SK-N-SH (cell line): Measurements from ENCODE around the gene CENPX. TPM values are rescaled to one million over a fixed set of nuclear protein-coding genes. Genes with fewer than 3 reads are reported as not detected.
A peak's percentile ranks its signal among the peaks of the same experiment; 100 is the strongest.

Experiments
- CTCF ChIA-PET: fragments of 300-600, 350-600 bp; formaldehyde crosslinking; extraction: SDS; loops from one replicate; lab custom pipeline; 2021; lab: Yijun Ruan, JAX
- POLR2A ChIA-PET: fragments of 350-600 bp; sonication (Branson Sonifier 250); formaldehyde crosslinking; extraction: SDS; loops from one replicate; lab custom pipeline; 2020; ENCODE audit warnings: antibody characterized with exemption, inconsistent platforms; lab: Yijun Ruan, JAX
- DNase-seq: peaks from one replicate; pipeline ENCODE4 v3.0.0; 2012
- H2AFZ ChIP-seq: fragments of 200-600 bp; sonication (generic); 2 replicates; pipeline ENCODE4 v1.8.1; 2016; ENCODE audit warnings: antibody characterized with exemption, mild to moderate bottlenecking, low read depth
- H3F3A ChIP-seq: fragments of 200-600 bp; sonication (generic); replicated peaks from 2 replicates; pipeline ENCODE3; 2016; ENCODE audit warnings: antibody characterized with exemption, mild to moderate bottlenecking; ENCODE audit not compliant: insufficient read depth
- H3K27ac ChIP-seq, 2 experiments: fragments of 200-500 bp in 1 of 2; fragments of 200-600 bp in 1 of 2; sonication (Bioruptor generic) in 1 of 2; sonication (generic), shearing (Covaris generic) in 1 of 2; 2 replicates each; pipeline versions ENCODE4 v1.5.1 to v1.6.1; 2014 to 2016; ENCODE audit warnings: low read depth in 2 of 2, inconsistent platforms in 1 of 2, low read length in 1 of 2, mild to moderate bottlenecking in 1 of 2, mixed read lengths in 1 of 2
- H3K27me3 ChIP-seq: fragments of 200-600 bp; sonication (generic), shearing (Covaris generic); 2 replicates; pipeline ENCODE4 v1.6.1; 2016; ENCODE audit warnings: mixed run types; ENCODE audit not compliant: insufficient read depth
- H3K36me3 ChIP-seq, 2 experiments: fragments of 200-500 bp in 1 of 2; fragments of 200-600 bp in 1 of 2; sonication (Bioruptor generic) in 1 of 2; sonication (generic) in 1 of 2; replicated peaks in 1 of 2; 2 replicates each; pipeline versions ENCODE3 to v1.5.1; 2014 to 2016; ENCODE audit warnings: low read length in 1 of 2, mild to moderate bottlenecking in 1 of 2; ENCODE audit not compliant: insufficient read depth in 2 of 2, control insufficient read depth in 1 of 2
- H3K4me1 ChIP-seq, 2 experiments: fragments of 200-500 bp in 1 of 2; fragments of 200-600 bp in 1 of 2; sonication (Bioruptor generic) in 1 of 2; sonication (generic), shearing (Covaris generic) in 1 of 2; 2 replicates each; pipeline versions ENCODE4 v1.5.1 to v1.6.1; 2014 to 2016; ENCODE audit warnings: low read depth in 1 of 2, low read length in 1 of 2, mixed run types in 1 of 2; ENCODE audit not compliant: insufficient read depth in 2 of 2, control insufficient read depth in 1 of 2
- H3K4me2 ChIP-seq: fragments of 200-600 bp; sonication (generic), shearing (Covaris generic); 2 replicates; pipeline ENCODE4 v1.6.1; 2017; ENCODE audit warnings: mixed run types
- H3K4me3 ChIP-seq, 2 experiments: fragments of 200-500 bp in 1 of 2; fragments of 200-600 bp in 1 of 2; sonication (Bioruptor generic) in 1 of 2; sonication (generic), shearing (Covaris generic) in 1 of 2; 2 replicates each; pipeline versions ENCODE4 v1.5.1 to v1.8.1; 2014 to 2016; ENCODE audit warnings: low read depth in 2 of 2, inconsistent platforms in 1 of 2, low read length in 1 of 2, mild to moderate bottlenecking in 1 of 2, mixed read lengths in 1 of 2, moderate library complexity in 1 of 2
- H3K79me2 ChIP-seq: fragments of 200-600 bp; sonication (generic); 2 replicates; pipeline ENCODE4 v1.8.1; 2017; ENCODE audit warnings: mild to moderate bottlenecking; ENCODE audit not compliant: insufficient read depth
- H3K9ac ChIP-seq: fragments of 200-600 bp; sonication (generic); 2 replicates; pipeline ENCODE4 v1.6.1; 2017; ENCODE audit warnings: mixed run types
- H3K9me2 ChIP-seq: fragments of 200-600 bp; sonication (generic); 2 replicates; pipeline ENCODE4 v1.6.1; 2017; ENCODE audit warnings: mixed run types
- H3K9me3 ChIP-seq: fragments of 200-600 bp; sonication (generic); 2 replicates; pipeline ENCODE4 v1.6.1; 2017; ENCODE audit warnings: mixed run types, mild to moderate bottlenecking, moderate library complexity
- H4K20me1 ChIP-seq: fragments of 200-600 bp; sonication (generic); 2 replicates; pipeline ENCODE4 v1.6.1; 2017; ENCODE audit warnings: mild to moderate bottlenecking, mixed run types; ENCODE audit not compliant: insufficient read depth
- EP300 ChIP-seq, 2 experiments: IDR thresholded peaks; 2 replicates each; pipeline versions ENCODE4 v1.4.0 to v1.6.1; 2012; ENCODE audit warnings: borderline replicate concordance in 1 of 2, low read depth in 1 of 2, low read length in 1 of 2
- IRF3 ChIP-seq: fragments of 150-350 bp; IDR thresholded peaks from 2 replicates; pipeline ENCODE4 v1.6.1; 2016; ENCODE audit warnings: mild to moderate bottlenecking, low read depth, low read length
- MXI1 ChIP-seq: IDR thresholded peaks from 2 replicates; pipeline ENCODE4 v1.6.1; 2012; ENCODE audit warnings: mild to moderate bottlenecking, low read depth, low read length, improper control_type of control experiment
- RAD21 ChIP-seq: IDR thresholded peaks from 2 replicates; pipeline ENCODE4 v1.6.1; 2012; ENCODE audit warnings: mild to moderate bottlenecking, low read length
- WGBS: methylation state at CpG from one replicate; pipeline ENCODE4 v1.1.6; 2017; ENCODE audit warnings: low lambda C conversion rate; 5-methylcytosine and 5-hydroxymethylcytosine counted together
- polyA plus RNA-seq, 3 experiments: library from polyadenylated mRNA; depleted of rRNA; stranded (reverse); fragments of >200 nt; gene quantifications; 2 replicates each; pipeline ENCODE4 v1.2.3, GENCODE V29; 2012
- TF ChIP-seq, protein P1 (sequence below): IDR thresholded peaks from 2 replicates; pipeline ENCODE4 v1.4.0; 2012; ENCODE audit warnings: low read depth

CENPX gene
- polyA plus RNA-seq, 1 of the 3 experiments (the other 2 are of a cell fraction), result 255 TPM

DNA sequence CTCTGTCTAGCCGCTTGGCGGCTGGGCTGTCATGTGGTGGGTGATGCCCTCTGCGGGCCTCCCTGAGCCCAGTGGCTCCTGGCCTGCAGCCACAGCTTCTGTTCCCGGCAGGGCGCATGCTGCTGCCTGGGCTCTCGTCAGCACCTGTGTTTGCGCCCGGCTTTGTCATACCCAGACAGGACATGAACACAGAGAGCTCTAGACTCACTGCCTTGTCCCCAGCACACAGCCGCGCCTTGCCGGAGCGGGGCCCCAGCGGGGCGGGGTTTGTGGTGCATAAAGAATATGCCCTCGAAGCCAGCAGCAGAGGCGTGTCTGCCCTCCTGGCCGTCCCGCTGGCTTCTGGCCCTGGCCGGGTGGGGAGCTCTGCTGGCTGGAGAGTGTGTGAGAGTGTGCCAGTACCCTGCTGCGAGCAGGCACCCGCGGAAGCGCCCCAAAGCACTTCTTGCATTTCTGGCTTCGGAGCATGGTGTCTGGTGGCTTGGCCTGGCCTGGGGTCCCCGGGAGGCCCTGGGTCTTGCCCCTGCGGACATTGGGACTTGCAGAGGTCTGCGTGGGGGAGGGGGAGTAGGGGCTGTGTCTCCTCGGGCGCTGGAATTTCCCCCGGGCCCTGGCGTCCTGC lies 30.9 kb downstream of the CENPX start:
- Histone ChIP-seq H3K9ac (no peak overlapping the region), H3K79me2 (peaks cover 20% of the 10 kb centered on the region; the same call in 1 of the 2 replicates), H3K4me1 (peaks cover 0 to 25% of the 10 kb centered on the region in 2 experiments; a peak in 1 of 4 replicates), H3K4me3 (no peak overlapping the region), H3K9me2 (no peaks in the 10 kb centered on the region), H3K27ac (peak overlapping the region in 1 of 2 experiments; percentile 91; a peak in 2 of 4 replicates), H4K20me1 (no peaks in the 10 kb centered on the region; the same call in 1 of the 2 replicates), H3K36me3 (peaks cover 0 to 14% of the 10 kb centered on the region in 2 experiments), H3K27me3 (no peaks in the 10 kb centered on the region)
- 75% methylated on average over 18 of the region's 31 CpGs for WGBS
- peak; percentile 81 for DNase-seq
- CTCF ChIA-PET, result interaction anchor here (0.6 to 6.1 kb wide), 13 partner anchors 10 to 64 kb away, joined by 3 to 64 read pairs (median 6); partner anchors contain the start of genes MAFG and NOTUM
- TF ChIP-seq, protein P1, sequence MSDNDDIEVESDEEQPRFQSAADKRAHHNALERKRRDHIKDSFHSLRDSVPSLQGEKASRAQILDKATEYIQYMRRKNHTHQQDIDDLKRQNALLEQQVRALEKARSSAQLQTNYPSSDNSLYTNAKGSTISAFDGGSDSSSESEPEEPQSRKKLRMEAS, result no peak
- TF ChIP-seq RAD21 (peak; percentile 27; the same call in 1 of the 2 replicates), MXI1 (peak; percentile 74)
- TF ChIP-seq, all 33 proteins: peak for 2
- Histone ChIP-seq H2AFZ (no peak overlapping the region), H3F3A (no peaks in the 10 kb centered on the region), H3K9me3 (no peaks in the 10 kb centered on the region), H3K4me2 (no peak overlapping the region)
- POLR2A ChIA-PET, result interaction anchor here (0.5 to 1.1 kb wide), 4 partner anchors 8 to 109 kb away, joined by 3 to 6 read pairs (median 4); no protein-coding TSS in a partner anchor

- H3F3A ChIP-seq, result no peaks in the 10 kb centered on the region
- no peaks in the 10 kb centered on the region; the same call in 1 of the 2 replicates for H4K20me1 ChIP-seq
- no peak overlapping the region for H3K4me2 ChIP-seq
- no peak for TF ChIP-seq IRF3
- 0 out of 4 replicates have a peak, but pooled peaks of 1 of the 2 experiments have one; percentile 5 for TF ChIP-seq EP300 (IDR thresholded peaks at IDR 0.05; ENCODE audit: borderline replicate concordance in 1 of 2, low read depth in 1 of 2, low read length in 1 of 2)
- peaks cover 20% of the 10 kb centered on the region; the same call in 1 of the 2 replicates for H3K79me2 ChIP-seq
- ChIA-PET CTCF (interaction anchor here (0.6 to 6.1 kb wide), 12 partner anchors 9 to 63 kb away, joined by 3 to 64 read pairs (median 6); partner anchors contain the start of genes MAFG and NOTUM), POLR2A (interaction anchor here (0.5 to 1.0 kb wide), 3 partner anchors 7 to 108 kb away, joined by 3 to 6 read pairs (median 4); no protein-coding TSS in a partner anchor)
- peaks cover 0 to 25% of the 10 kb centered on the region in 2 experiments; a peak in 1 of 4 replicates for H3K4me1 ChIP-seq
- H3K9me2 ChIP-seq, result no peaks in the 10 kb centered on the region
- 94% methylated on average over 25 of the region's 25 CpGs for WGBS
- no peak overlapping the region for H3K4me3 ChIP-seq
- H3K9ac ChIP-seq, result no peak overlapping the region
- H3K27ac ChIP-seq, result peak overlapping the region in 1 of 2 experiments; percentile 91; a peak in 2 of 4 replicates
- no peak for DNase-seq
- peaks cover 1 to 19% of the 10 kb centered on the region in 2 experiments for H3K36me3 ChIP-seq
- no peaks in the 10 kb centered on the region for H3K9me3 ChIP-seq
- no peaks in the 10 kb centered on the region for H3K27me3 ChIP-seq
- H2AFZ ChIP-seq, result no peak overlapping the region
These were observed 31.6 kb downstream of the CENPX start for GRCh38 chr17:81990836-81991683.
